ENCODE results near the gene LRPAP1.
"Not testable (repeated sequence)": the region's sequence is repeated elsewhere in the genome, so short reads cannot be mapped to it uniquely, and the experiment has no call there.

The LRPAP1 gene

GRCh38 chr4:3545351-3545750 lies 13.1 kb upstream of the LRPAP1 start:
- not testable (repeated sequence) for H3K27me3 ChIP-seq (ENCODE audit: low read depth, low read length); H3K9me3 ChIP-seq (ENCODE audit: control insufficient read depth in 1 of 2, low read length in 2 of 2); H3K4me1 ChIP-seq (ENCODE audit: control insufficient read depth in 1 of 2, insufficient read depth in 2 of 2, low read length in 2 of 2); H3K36me3 ChIP-seq (ENCODE audit: control insufficient read depth in 1 of 2, insufficient read depth in 2 of 2, low read length in 2 of 2); H3K27ac ChIP-seq (ENCODE audit: low read length); H3K4me3 ChIP-seq (ENCODE audit: low read depth in 1 of 2, low read length in 2 of 2)

GRCh38 chr4:3544259-3545025 lies 12.2 kb upstream of the LRPAP1 start:
- H3K9me3 ChIP-seq (ENCODE audit: control insufficient read depth in 1 of 2, low read length in 2 of 2); H3K27me3 ChIP-seq (ENCODE audit: low read depth, low read length); H3K27ac ChIP-seq (ENCODE audit: low read length); H3K36me3 ChIP-seq (ENCODE audit: control insufficient read depth in 1 of 2, insufficient read depth in 2 of 2, low read length in 2 of 2); H3K4me1 ChIP-seq (ENCODE audit: control insufficient read depth in 1 of 2, insufficient read depth in 2 of 2, low read length in 2 of 2); H3K4me3 ChIP-seq (ENCODE audit: low read depth in 1 of 2, low read length in 2 of 2): not testable (repeated sequence)

- not testable (repeated sequence) for H3K4me3 ChIP-seq (ENCODE audit: low read depth in 1 of 2, low read length in 2 of 2); H3K36me3 ChIP-seq (ENCODE audit: control insufficient read depth in 1 of 2, insufficient read depth in 2 of 2, low read length in 2 of 2); H3K27ac ChIP-seq (ENCODE audit: low read length); H3K4me1 ChIP-seq (ENCODE audit: control insufficient read depth in 1 of 2, insufficient read depth in 2 of 2, low read length in 2 of 2); H3K9me3 ChIP-seq (ENCODE audit: control insufficient read depth in 1 of 2, low read length in 2 of 2); H3K27me3 ChIP-seq (ENCODE audit: low read depth, low read length)
Measured at GRCh38 chr4:3543415-3543814, 11.2 kb upstream of the LRPAP1 start.

- H3K27ac ChIP-seq (ENCODE audit: low read length); H3K27me3 ChIP-seq (ENCODE audit: low read depth, low read length); H3K36me3 ChIP-seq (ENCODE audit: control insufficient read depth in 1 of 2, insufficient read depth in 2 of 2, low read length in 2 of 2); H3K9me3 ChIP-seq (ENCODE audit: control insufficient read depth in 1 of 2, low read length in 2 of 2); H3K4me1 ChIP-seq (ENCODE audit: control insufficient read depth in 1 of 2, insufficient read depth in 2 of 2, low read length in 2 of 2); H3K4me3 ChIP-seq (ENCODE audit: low read depth in 1 of 2, low read length in 2 of 2): not testable (repeated sequence)
Measured at GRCh38 chr4:3538906-3539305, 6.7 kb upstream of the LRPAP1 start.

DNA sequence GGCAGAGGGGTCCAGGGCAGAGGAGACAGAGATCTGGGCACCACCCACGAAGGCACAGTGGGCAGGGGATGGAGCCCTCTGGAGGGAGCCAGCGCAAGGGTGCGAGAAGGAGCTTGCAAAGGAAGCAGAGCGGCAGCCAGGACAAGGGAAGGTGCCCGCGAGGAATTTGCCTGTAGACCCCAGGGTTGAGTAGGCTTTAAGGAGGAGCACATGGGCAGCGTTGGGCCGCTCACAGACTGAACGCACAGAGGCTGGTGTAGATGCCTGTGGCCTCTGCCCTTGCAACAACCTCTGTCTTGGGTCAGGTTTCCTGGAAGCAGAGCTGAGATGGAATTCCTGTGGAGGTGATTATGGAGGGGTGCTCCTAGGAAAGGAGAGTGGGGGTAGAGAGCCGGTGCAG lies 3.6 kb upstream of the LRPAP1 start:
- H3K36me3 ChIP-seq (ENCODE audit: control insufficient read depth in 1 of 2, insufficient read depth in 2 of 2, low read length in 2 of 2); H3K27me3 ChIP-seq (ENCODE audit: low read depth, low read length); H3K4me3 ChIP-seq (ENCODE audit: low read depth in 1 of 2, low read length in 2 of 2); H3K9me3 ChIP-seq (ENCODE audit: control insufficient read depth in 1 of 2, low read length in 2 of 2); H3K27ac ChIP-seq (ENCODE audit: low read length): not testable (repeated sequence)
- peaks cover 7 to 15% of the 10 kb centered on the region in 2 donors for H3K4me1 ChIP-seq (ENCODE audit: control insufficient read depth in 1 of 2, insufficient read depth in 2 of 2, low read length in 2 of 2)

DNA sequence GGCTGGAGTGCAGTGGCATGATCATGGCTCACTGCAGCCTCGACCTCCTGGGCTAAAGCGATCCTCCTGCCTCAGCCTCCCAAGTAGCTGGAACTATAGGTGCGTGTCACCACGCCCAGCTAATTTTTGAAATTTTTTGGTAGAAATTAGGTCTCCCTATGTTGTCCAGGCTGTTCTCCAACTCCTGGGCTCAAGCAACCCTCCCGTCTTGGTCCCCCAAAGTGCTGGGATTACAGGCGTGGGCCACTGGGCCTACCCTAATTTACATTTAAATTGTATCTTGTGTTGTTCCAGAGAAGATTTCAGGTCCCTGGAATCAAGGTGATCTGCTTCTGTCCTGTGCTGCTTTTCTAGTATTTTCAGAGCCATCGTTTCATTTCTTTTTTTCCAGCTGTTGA lies 1.2 kb upstream of the LRPAP1 start:
- Histone ChIP-seq H3K4me1 (ENCODE audit: control insufficient read depth in 1 of 2, insufficient read depth in 2 of 2, low read length in 2 of 2) (peaks cover 14 to 27% of the 10 kb centered on the region in 2 donors), H3K36me3 (ENCODE audit: control insufficient read depth in 1 of 2, insufficient read depth in 2 of 2, low read length in 2 of 2) (no peaks in the 10 kb centered on the region), H3K27ac (ENCODE audit: low read length) (no peak overlapping the region), H3K4me3 (ENCODE audit: low read depth in 1 of 2, low read length in 2 of 2) (no peak overlapping the region), H3K27me3 (ENCODE audit: low read depth, low read length) (no peaks in the 10 kb centered on the region), H3K9me3 (ENCODE audit: control insufficient read depth in 1 of 2, low read length in 2 of 2) (no peaks in the 10 kb centered on the region)

DNA sequence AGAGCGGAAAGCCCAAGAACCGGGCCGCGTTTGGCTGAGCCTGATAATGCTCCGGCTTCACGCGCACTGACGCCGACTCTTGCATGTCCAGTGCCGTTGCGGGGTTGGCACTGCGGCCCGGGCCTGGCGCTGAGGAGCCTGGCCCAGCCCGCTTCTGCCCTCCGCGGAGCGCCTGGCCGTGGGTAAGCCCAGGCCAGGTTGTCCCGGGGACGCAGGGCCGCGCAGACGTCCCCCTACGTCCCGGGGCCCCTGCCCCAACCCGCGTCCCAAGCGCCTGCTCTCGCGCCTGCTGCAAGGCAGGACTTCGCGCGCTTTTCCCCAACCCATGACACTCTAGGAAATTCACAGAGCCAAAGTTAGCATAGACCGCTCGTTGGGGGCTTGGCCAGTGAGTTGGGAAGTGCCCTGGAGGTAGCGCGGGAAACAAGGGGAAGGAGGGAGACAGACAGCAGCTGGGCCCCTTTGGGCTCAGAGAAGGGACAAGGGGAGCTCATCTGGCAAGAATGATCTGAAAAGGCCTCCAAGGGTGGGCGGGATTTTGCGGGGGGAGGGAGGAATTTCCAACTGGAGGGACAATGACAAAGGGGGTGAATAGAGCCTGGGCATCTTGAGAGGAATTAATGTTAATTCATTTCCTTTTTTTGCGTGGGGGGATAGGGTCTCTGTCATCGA lies 665 bp upstream of the LRPAP1 start:
- no peaks in the 10 kb centered on the region for H3K9me3 ChIP-seq (ENCODE audit: control insufficient read depth in 1 of 2, low read length in 2 of 2)
- H3K36me3 ChIP-seq (ENCODE audit: control insufficient read depth in 1 of 2, insufficient read depth in 2 of 2, low read length in 2 of 2): no peaks in the 10 kb centered on the region
- no peak overlapping the region for H3K27ac ChIP-seq (ENCODE audit: low read length)
- H3K27me3 ChIP-seq (ENCODE audit: low read depth, low read length): no peaks in the 10 kb centered on the region
- H3K4me3 ChIP-seq (ENCODE audit: low read depth in 1 of 2, low read length in 2 of 2): peak overlapping the region; percentile 44 to 95
- H3K4me1 ChIP-seq (ENCODE audit: control insufficient read depth in 1 of 2, insufficient read depth in 2 of 2, low read length in 2 of 2): peaks cover 14 to 27% of the 10 kb centered on the region in 2 donors

GRCh38 chr4:3531318-3531878 lies 824 bp downstream of the LRPAP1 start:
- Histone ChIP-seq H3K27me3 (ENCODE audit: low read depth, low read length) (no peaks in the 10 kb centered on the region), H3K9me3 (ENCODE audit: control insufficient read depth in 1 of 2, low read length in 2 of 2) (no peaks in the 10 kb centered on the region), H3K4me3 (ENCODE audit: low read depth in 1 of 2, low read length in 2 of 2) (peak overlapping the region; percentile 88 to 95), H3K36me3 (ENCODE audit: control insufficient read depth in 1 of 2, insufficient read depth in 2 of 2, low read length in 2 of 2) (no peaks in the 10 kb centered on the region), H3K27ac (ENCODE audit: low read length) (peak overlapping the region; percentile 23), H3K4me1 (ENCODE audit: control insufficient read depth in 1 of 2, insufficient read depth in 2 of 2, low read length in 2 of 2) (peaks cover 14 to 27% of the 10 kb centered on the region in 2 donors)

DNA sequence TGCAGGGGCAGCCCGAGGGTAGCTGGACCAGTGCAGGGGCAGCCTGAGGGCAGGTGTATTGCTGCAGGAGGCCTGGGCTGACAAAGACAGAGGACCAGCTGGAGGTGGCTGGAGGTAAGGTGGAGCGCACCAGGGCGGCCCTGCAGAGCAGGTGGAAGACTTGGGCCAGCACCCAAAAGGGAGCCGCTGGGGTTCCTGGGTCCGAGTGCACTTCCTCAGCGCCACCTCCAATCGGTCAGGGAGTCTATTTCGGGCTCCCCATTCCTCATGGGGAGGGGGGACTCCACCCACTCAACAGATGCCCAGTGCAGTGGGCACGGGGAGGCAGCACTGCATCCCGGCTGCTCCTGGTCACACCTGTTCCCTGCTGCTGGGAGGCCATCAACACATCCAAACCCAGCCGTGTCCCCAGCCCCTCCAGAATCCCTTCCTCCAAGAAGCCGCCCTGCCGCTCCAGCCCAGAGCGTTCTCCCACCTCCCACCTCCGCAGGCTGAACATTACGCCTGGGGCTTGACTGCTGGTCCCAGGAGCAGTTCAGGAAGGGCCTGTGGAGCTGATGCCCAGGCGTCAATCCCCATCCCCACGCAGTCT lies 1.5 kb downstream of the LRPAP1 start:
- H3K27ac ChIP-seq (ENCODE audit: low read length): no peak overlapping the region
- H3K4me3 ChIP-seq (ENCODE audit: low read depth in 1 of 2, low read length in 2 of 2): peak overlapping the region; percentile 88 to 95
- H3K27me3 ChIP-seq (ENCODE audit: low read depth, low read length): no peaks in the 10 kb centered on the region
- peaks cover 14 to 27% of the 10 kb centered on the region in 2 donors for H3K4me1 ChIP-seq (ENCODE audit: control insufficient read depth in 1 of 2, insufficient read depth in 2 of 2, low read length in 2 of 2)
- H3K36me3 ChIP-seq (ENCODE audit: control insufficient read depth in 1 of 2, insufficient read depth in 2 of 2, low read length in 2 of 2): no peaks in the 10 kb centered on the region
- no peaks in the 10 kb centered on the region for H3K9me3 ChIP-seq (ENCODE audit: control insufficient read depth in 1 of 2, low read length in 2 of 2)

DNA sequence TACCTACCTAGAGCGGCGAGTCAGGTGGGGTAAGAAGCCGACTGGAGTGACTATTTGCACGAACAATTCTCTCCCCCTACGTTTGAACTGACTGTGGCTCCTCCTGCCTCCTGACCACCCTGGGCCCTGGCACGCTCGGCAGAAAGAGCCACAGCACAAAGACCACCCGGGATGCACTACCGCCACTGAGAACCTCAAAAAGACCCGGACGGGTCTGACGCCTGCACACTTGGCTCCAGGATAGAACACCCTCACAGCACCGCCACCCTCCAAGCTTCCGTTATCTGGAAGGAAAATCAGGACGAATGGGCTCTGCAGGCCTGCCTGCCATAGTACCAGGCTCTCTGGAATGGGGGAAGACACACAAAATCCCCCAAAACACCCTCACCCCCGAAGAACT lies 2.2 kb downstream of the LRPAP1 start:
- H3K4me3 ChIP-seq (ENCODE audit: low read depth in 1 of 2, low read length in 2 of 2): peak overlapping the region in 1 of 2 donors; percentile 95
- no peak overlapping the region for H3K27ac ChIP-seq (ENCODE audit: low read length)
- H3K27me3 ChIP-seq (ENCODE audit: low read depth, low read length): no peaks in the 10 kb centered on the region
- no peaks in the 10 kb centered on the region for H3K36me3 ChIP-seq (ENCODE audit: control insufficient read depth in 1 of 2, insufficient read depth in 2 of 2, low read length in 2 of 2)
- H3K9me3 ChIP-seq (ENCODE audit: control insufficient read depth in 1 of 2, low read length in 2 of 2): no peaks in the 10 kb centered on the region
- peaks cover 14 to 27% of the 10 kb centered on the region in 2 donors for H3K4me1 ChIP-seq (ENCODE audit: control insufficient read depth in 1 of 2, insufficient read depth in 2 of 2, low read length in 2 of 2)

DNA sequence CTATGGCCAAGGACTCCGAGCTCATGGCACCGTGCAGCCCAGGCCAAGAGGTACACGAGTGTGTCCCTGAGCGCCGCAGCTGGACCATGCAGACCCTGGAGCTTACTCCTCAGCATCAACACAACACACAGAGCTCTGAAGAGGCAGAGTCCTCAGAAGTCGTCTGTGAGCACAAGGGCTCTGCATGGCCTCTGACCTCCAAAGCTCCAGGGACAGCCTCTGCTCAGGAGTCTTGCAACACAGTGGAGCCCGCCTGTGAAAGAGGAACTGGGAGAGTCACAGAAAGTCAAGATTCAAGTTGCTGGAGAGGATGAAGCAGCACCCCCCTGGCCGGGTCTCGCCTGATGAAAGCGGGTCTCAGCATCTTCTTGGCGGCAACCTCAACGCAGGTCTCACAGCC lies 2.9 kb downstream of the LRPAP1 start:
- Histone ChIP-seq H3K27me3 (ENCODE audit: low read depth, low read length) (no peaks in the 10 kb centered on the region), H3K4me3 (ENCODE audit: low read depth in 1 of 2, low read length in 2 of 2) (no peak overlapping the region), H3K36me3 (ENCODE audit: control insufficient read depth in 1 of 2, insufficient read depth in 2 of 2, low read length in 2 of 2) (peaks cover 4 to 7% of the 10 kb centered on the region in 2 donors), H3K9me3 (ENCODE audit: control insufficient read depth in 1 of 2, low read length in 2 of 2) (no peaks in the 10 kb centered on the region), H3K4me1 (ENCODE audit: control insufficient read depth in 1 of 2, insufficient read depth in 2 of 2, low read length in 2 of 2) (peaks cover 14 to 27% of the 10 kb centered on the region in 2 donors), H3K27ac (ENCODE audit: low read length) (no peak overlapping the region)
